HUDEP-2 (cell line): ENCODE results near the gene STK33.

Experiments used
- DNase-seq, 76 experiments: peaks; one replicate each; lab custom pipeline; 2025; ENCODE audit not compliant: unreplicated experiment in 76 of 76; lab: John Stamatoyannopoulos, UW

The STK33 gene

GRCh38 chr11:8593935-8594909 is at the start of gene STK33:
Gene STK33, minus strand, starts transcription at chr11:8594228. Its CDS starts 119,323 bp downstream, at chr11:8474905.
- no peak for DNase-seq

- DNase-seq = no peak
Measured at GRCh38 chr11:8642196-8642841, 48.3 kb upstream of the STK33 start.

GRCh38 chr11:8641332-8641731 is 47.3 kb upstream of the STK33 start:
- DNase-seq = no peak

- no peak for DNase-seq
Measured at GRCh38 chr11:8640267-8640906, 46.4 kb upstream of the STK33 start.

- no peak for DNase-seq
Measured at GRCh38 chr11:8639655-8640054, 45.6 kb upstream of the STK33 start.

GRCh38 chr11:8638300-8638699 is 44.3 kb upstream of the STK33 start:
- DNase-seq = no peak

GRCh38 chr11:8636127-8636526 is 42.1 kb upstream of the STK33 start:
- DNase-seq = no peak

- no peak for DNase-seq
Measured at GRCh38 chr11:8634498-8634897, 40.5 kb upstream of the STK33 start.

- no peak for DNase-seq
Measured at GRCh38 chr11:8631395-8632118, 37.5 kb upstream of the STK33 start.

- no peak for DNase-seq
Measured at GRCh38 chr11:8624698-8625097, 30.7 kb upstream of the STK33 start.

GRCh38 chr11:8621147-8621546 is 27.1 kb upstream of the STK33 start:
- DNase-seq = no peak

- DNase-seq = no peak
Measured at GRCh38 chr11:8617063-8617462, 23.0 kb upstream of the STK33 start.

GRCh38 chr11:8615291-8616032 is 21.4 kb upstream of the STK33 start:
- DNase-seq = no peak

- no peak for DNase-seq
Measured at GRCh38 chr11:8614497-8614896, 20.5 kb upstream of the STK33 start.

GRCh38 chr11:8613036-8613435 is 19.0 kb upstream of the STK33 start:
- no peak for DNase-seq

- no peak for DNase-seq
Measured at GRCh38 chr11:8612522-8612921, 18.5 kb upstream of the STK33 start.

- DNase-seq = no peak
Measured at GRCh38 chr11:8610532-8611116, 16.6 kb upstream of the STK33 start.

- no peak for DNase-seq
Measured at GRCh38 chr11:8608652-8609051, 14.6 kb upstream of the STK33 start.

GRCh38 chr11:8605971-8606563 is 12.0 kb upstream of the STK33 start:
- DNase-seq = no peak
